Islet of Langerhans (tissue), 1 donor: ENCODE measurements around the gene SPTLC1.
"Not testable (repeated sequence)": the region's sequence is repeated elsewhere in the genome, so short reads cannot be mapped to it uniquely, and the experiment has no call there.

Experiments
- FAIRE-seq: peaks from one replicate; lab custom pipeline; 2011; peaks lifted over from hg19 to GRCh38; lab: Jason Lieb, UNC

Gene SPTLC1, protein sequence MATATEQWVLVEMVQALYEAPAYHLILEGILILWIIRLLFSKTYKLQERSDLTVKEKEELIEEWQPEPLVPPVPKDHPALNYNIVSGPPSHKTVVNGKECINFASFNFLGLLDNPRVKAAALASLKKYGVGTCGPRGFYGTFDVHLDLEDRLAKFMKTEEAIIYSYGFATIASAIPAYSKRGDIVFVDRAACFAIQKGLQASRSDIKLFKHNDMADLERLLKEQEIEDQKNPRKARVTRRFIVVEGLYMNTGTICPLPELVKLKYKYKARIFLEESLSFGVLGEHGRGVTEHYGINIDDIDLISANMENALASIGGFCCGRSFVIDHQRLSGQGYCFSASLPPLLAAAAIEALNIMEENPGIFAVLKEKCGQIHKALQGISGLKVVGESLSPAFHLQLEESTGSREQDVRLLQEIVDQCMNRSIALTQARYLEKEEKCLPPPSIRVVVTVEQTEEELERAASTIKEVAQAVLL

GRCh38 chr9:92115071-92115858, at the start of gene SPTLC1:
SPTLC1 (minus strand) TSS chr9:92115413; CDS start chr9:92115370, 43 bp downstream.
- peak; percentile 82 for FAIRE-seq

DNA sequence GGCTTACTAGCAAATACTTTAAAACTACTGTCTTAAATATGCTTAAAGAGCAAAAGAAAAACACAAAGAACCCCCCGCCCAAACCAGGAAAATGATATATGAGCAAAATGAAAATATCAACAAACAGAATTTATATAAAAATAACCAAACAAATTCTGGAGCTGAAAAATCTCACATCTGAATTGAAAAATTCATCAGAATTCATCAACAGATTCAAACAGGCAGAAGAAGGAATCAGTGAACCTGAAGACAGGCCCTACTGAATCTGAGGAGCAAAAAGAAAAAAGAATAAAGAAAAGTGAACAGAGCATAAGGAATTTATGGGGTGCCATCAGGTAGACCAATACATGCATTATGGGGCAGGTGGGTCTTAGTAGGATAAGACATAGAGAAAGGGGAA, 49.8 kb upstream of the SPTLC1 start:
- no peak for FAIRE-seq

DNA sequence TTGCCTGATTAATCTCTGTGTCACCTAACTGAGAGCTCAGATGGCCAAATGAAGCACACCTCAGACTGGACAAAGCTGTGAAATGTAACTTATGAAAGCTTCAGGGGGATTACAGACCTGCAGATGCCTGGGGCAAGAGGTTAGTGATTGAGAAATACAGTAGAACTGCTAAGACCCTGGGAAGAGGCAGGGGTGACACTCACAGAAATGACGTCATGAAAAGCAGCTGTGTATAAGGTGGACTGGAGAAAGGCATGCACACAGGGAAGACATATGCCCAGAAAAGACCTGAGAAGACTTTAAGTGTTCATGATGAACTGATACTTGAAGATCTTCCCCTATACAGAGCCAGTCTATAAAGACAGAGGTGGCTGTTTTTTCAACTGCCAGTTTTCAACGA, 49.3 kb upstream of the SPTLC1 start:
- no peak for FAIRE-seq

DNA sequence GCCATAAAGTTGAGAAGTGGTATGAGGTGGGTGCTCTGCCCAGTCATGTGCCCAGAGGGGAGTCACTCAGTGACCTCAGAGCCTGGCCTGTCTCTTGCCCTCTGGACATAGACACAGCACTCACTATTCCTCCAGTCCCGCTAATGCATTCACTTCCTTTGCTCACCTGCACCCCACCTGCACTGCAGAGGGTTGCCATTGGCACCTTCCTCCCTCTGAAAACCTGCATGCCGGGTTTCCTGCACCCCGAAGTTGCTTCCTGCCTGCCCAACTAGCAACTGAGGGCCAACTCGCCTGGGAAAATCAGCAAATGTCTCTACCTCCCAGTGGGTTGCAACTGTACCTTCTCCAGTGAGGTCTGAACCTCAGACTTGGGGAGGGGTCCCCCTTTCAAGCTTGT, 48.1 kb upstream of the SPTLC1 start:
- no peak for FAIRE-seq

- no peak for FAIRE-seq
Observed at GRCh38 chr9:92160786-92161185, 45.6 kb upstream of the SPTLC1 start.

- FAIRE-seq, result no peak
Observed at GRCh38 chr9:92159058-92159457, 43.8 kb upstream of the SPTLC1 start.

DNA sequence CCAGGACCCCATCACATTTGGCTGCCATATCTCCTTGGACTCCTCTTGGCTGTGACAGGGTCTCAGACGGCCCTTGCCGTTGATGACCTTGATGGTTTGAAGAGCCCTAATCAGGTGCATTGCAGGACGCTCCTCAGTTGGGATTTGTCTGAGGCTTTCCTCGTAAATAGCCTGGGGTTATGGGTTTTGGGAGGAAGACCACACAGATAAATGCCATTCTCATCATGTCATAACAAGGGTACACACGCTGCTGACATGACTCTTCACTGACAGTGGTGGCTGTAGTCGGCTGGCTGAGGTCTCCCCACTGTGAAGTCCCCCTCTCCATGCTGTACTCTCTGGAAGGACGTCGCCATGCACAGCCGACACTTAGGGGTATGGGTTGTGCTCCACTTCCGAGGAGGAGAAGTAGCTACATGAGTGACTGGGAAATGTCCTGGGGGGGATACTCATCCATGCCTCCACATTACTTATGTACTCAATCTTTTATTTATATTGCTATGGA, 42.9 kb upstream of the SPTLC1 start:
- FAIRE-seq, result no peak

- FAIRE-seq, result peak; percentile 27
Observed at GRCh38 chr9:92155736-92156135, 40.5 kb upstream of the SPTLC1 start.

GRCh38 chr9:92155221-92155620, 40.0 kb upstream of the SPTLC1 start:
- FAIRE-seq, result no peak

- not testable (repeated sequence) for FAIRE-seq
Observed at GRCh38 chr9:92153466-92154415, 38.5 kb upstream of the SPTLC1 start.

GRCh38 chr9:92151691-92152393, 36.6 kb upstream of the SPTLC1 start:
- FAIRE-seq, result peak; percentile 66

DNA sequence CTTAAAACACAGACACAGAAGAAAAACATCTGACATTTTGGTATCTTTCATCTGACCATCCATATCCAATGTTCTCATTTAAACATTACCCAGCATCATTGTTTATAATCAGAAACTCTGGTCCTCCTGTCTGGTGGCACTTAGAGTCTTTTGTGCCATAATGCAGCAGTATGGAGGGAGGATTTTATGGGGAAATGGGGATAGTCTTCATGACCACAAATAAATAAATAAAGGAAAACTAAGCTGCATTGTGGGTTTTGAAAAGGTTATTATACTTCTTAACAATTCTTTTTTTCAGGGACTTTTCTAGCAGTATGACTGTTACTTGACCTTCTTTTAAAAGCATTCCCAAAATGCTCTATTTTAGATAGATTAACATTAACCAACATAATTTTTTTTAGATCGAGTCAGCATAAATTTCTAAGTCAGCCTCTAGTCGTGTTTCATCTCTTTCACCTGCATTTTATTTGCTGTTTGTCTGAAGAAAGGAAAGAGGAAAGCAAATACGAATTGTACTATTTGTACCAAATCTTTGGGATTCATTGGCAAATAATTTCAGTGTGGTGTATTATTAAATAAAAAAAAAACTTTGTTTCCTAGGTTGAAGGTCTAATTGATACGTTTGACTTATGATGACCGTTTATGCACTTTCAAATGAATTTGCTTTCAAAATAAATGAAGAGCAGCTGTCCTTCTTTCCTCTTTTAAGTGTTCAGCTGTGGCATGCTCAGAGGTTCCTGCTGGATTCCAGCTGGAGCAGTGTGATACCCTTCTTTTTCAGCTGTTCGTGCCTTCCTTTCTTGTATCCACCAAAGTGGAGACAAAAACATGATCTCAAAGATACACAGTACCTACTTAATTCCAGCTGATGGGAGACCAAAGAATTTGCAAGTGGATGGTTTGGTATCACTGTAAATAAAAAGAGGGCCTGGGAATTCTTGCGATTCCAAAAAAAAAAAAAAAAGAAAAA, 35.6 kb upstream of the SPTLC1 start:
- FAIRE-seq, result peak; percentile 71

DNA sequence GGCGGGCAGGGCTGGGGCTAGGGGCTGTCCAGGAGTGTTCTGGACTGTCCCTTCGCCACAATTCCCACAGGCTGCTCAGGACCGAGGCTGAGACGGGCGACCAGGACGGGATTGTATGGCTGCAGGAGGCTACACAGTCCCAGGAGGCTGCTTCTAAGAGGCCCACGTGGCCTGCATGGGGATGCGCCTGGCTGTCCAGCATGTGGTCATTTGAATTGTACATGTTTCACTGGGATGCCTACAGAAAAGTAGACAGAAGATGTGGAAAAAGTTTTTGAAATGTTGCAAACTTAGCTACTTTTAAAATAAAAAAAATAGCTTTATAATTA, 32.6 kb upstream of the SPTLC1 start:
- no peak for FAIRE-seq

DNA sequence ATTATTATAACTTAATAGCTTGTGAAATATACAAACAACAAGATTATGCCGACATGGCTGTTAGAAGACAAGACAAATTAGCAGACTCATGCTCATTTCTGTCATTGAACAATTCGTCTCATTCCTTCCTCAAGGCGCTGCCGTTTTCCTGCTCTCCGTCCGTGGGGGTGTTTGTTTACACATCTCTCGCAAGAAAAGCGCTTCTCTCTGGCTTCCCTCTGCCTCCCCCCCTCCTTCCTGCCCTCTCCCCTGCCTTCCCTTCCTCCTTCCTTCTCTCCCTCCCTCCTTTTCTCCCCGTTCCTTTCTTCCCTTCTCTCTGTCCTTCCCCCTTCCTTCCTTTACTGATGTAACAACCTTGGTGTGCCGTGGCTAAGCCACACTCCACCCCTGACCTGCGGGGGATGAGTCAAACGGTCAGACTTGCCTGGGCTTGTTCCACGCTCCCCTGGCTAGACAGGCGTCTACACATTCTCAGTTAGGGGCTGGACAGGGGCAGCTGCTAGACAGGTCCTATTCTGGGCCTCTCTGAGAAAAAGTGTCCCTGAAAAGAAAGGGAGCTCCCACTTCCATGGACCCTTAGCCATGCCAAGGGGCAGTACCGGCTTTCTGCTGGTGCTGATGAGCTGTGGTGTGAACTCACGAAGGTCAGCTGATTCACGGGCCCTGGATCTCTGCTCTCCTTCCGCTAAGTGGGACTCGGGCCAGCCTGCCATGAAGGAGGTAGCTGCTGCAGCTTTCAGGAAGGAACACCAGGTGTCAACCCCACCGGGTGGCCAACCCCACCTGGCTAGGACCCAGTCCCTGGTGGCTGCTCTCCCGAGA, 32.0 kb upstream of the SPTLC1 start:
- no peak for FAIRE-seq

DNA sequence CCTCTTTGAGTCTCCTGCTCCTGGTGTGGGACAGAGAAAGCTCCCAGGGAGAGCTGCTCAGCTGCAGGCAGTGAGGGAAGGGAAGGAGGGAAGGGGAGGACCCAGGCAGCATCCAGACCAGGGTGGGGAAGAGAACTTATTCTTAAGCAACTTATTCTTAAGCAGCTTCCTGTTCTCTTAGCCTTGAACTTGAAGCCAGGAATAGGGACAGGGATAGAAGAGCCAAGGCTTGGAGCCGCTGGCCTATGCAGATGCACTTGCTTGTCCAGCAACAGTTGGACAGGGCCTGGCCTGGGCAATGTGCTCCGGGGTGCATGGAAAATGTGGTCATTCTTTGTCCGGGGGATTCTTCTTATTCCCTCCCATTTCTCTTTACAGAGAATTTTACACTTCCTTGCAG, 31.4 kb upstream of the SPTLC1 start:
- FAIRE-seq, result no peak

DNA sequence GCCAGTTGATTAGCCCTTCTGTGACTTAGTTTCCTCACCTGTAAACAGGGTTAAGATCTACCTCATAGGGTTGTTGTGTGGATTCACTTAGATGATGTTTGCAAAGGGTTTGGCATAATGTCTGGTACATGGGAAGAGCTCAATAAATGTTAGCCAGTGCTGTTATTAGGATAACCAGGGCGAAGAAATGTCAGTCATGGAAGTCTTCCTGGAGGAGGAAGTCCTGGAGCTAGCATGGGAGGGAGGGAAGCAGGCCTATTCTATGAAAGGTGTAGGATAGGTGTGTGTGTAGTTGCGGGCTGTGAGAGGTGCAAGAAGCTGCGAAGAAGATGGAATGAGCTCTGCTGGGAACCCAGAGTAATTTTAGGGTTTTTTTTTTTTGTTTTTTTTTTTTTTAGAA, 30.6 kb upstream of the SPTLC1 start:
- FAIRE-seq, result not testable (repeated sequence)

DNA sequence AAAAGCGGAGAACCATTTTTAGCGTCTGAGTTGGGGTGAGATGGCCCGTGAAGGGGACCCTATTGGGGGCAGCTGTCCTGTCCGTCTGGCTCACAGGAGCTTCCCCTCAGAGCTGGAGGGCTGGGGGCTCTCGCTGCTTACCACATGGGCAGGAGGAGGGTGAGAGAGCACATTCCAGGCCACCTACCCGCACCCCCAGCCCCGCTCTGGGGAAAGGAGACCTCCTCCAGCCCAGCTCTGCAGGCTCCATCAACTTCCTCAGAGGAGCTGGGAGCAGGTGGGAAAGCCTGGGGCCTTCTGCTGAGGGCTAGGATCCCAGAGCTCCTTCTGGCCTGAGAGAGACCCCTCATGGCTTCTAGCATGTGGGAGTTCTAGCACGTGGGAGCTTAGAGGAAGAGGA, 27.1 kb upstream of the SPTLC1 start:
- no peak for FAIRE-seq

DNA sequence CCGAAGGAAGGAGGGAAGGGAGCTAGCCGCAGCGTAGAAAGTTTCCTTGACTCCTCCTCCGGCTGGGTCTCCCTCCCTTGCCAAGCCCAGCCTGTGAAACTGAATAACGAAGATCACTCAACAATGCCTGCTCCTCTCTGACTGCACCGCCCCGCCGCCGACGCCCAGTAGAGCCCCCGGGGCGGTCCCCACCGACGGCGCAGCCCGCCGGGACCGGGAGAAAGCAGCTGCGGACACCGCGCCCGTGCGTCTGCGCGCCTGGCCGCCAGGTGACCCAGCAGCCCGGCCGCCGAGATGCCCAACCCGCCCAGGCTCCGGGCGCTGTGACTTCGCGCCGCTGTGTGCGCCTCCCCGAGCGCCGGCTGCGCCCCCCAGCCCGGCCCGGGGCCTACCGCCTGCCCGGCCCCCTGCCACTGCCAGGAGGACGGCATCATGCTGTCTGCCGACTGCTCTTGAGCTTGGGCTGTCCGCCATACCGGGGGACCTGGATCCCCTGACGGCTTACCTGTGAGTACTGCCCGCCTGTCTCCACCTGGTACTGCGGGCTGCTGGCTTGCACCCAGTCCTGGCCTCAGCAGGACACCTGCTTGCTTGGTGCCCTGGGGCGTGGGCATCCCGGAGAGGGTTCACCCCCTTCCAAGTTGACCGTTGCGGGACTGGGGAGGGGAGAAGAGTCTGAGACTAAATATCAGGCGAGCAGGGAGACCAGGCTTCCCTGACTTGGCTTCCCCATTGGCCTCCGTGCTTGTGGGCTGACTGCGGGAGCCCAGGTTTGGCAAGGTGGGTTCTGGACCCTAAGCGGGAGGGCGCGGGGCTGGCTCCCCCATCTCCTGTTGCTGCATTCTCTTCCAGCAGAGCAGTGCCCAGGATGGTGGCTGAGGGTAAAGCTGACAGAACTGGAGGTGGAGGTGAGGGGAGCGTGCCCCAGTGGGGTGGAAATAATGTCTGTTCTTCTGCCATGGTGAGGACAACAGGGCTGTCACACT, 26.2 kb upstream of the SPTLC1 start:
- FAIRE-seq, result no peak
